ENCODE data around the gene GBA3. TPM values are rescaled to one million over a fixed set of nuclear protein-coding genes. Genes with fewer than 3 reads are reported as not detected.

Gene GBA3
- total RNA-seq, 6 experiments from 2014 or later: not detected

- peaks cover 1% of the 10 kb centered on the region; the same call in 1 of the 2 replicates for H3K27me3 Mint-ChIP-seq (ENCODE audit: insufficient read depth)
- H3K9me3 Mint-ChIP-seq: peaks cover 36% of the 10 kb centered on the region
- no peak for DNase-seq
- H3K36me3 Mint-ChIP-seq (ENCODE audit: low read depth): no peaks in the 10 kb centered on the region
- H3K4me1 Mint-ChIP-seq (ENCODE audit: low read depth): no peaks in the 10 kb centered on the region
- TF ChIP-seq, protein P1, sequence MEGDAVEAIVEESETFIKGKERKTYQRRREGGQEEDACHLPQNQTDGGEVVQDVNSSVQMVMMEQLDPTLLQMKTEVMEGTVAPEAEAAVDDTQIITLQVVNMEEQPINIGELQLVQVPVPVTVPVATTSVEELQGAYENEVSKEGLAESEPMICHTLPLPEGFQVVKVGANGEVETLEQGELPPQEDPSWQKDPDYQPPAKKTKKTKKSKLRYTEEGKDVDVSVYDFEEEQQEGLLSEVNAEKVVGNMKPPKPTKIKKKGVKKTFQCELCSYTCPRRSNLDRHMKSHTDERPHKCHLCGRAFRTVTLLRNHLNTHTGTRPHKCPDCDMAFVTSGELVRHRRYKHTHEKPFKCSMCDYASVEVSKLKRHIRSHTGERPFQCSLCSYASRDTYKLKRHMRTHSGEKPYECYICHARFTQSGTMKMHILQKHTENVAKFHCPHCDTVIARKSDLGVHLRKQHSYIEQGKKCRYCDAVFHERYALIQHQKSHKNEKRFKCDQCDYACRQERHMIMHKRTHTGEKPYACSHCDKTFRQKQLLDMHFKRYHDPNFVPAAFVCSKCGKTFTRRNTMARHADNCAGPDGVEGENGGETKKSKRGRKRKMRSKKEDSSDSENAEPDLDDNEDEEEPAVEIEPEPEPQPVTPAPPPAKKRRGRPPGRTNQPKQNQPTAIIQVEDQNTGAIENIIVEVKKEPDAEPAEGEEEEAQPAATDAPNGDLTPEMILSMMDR (IDR thresholded peaks at IDR 0.05): no peak
- H3K4me3 Mint-ChIP-seq: no peak overlapping the region
- no peak overlapping the region for H3K27ac Mint-ChIP-seq
Observed at GRCh38 chr4:22803512-22803911, 110.8 kb downstream of the GBA3 start.

- H3K9me3 Mint-ChIP-seq: peaks cover 38% of the 10 kb centered on the region
- no peaks in the 10 kb centered on the region for H3K27me3 Mint-ChIP-seq (ENCODE audit: insufficient read depth)
- H3K36me3 Mint-ChIP-seq (ENCODE audit: low read depth): no peaks in the 10 kb centered on the region
- no peaks in the 10 kb centered on the region for H3K4me1 Mint-ChIP-seq (ENCODE audit: low read depth)
- no peak overlapping the region for H3K27ac Mint-ChIP-seq
- no peak overlapping the region for H3K4me3 Mint-ChIP-seq
- TF ChIP-seq, protein P1 (IDR thresholded peaks at IDR 0.05): no peak
- DNase-seq: no peak
Observed at GRCh38 chr4:22814906-22815305, 122.2 kb downstream of the GBA3 start.

GRCh38 chr4:22824091-22824490 is 131.4 kb downstream of the GBA3 start:
- Mint-ChIP-seq H3K9me3 (peaks cover 34% of the 10 kb centered on the region), H3K27ac (no peak overlapping the region), H3K4me3 (no peak overlapping the region), H3K4me1 (ENCODE audit: low read depth) (no peaks in the 10 kb centered on the region), H3K27me3 (ENCODE audit: insufficient read depth) (no peaks in the 10 kb centered on the region), H3K36me3 (ENCODE audit: low read depth) (0 out of 2 replicates have a peak, but pooled peaks cover 3% of the 10 kb centered on the region)
- DNase-seq: no peak
- TF ChIP-seq, protein P1 (IDR thresholded peaks at IDR 0.05): no peak

GRCh38 chr4:22842360-22843018 is 149.8 kb downstream of the GBA3 start:
- H3K4me3 Mint-ChIP-seq: no peak overlapping the region
- TF ChIP-seq, protein P1 (IDR thresholded peaks at IDR 0.05): no peak
- peaks cover 19% of the 10 kb centered on the region for H3K9me3 Mint-ChIP-seq
- H3K27me3 Mint-ChIP-seq (ENCODE audit: insufficient read depth): no peaks in the 10 kb centered on the region
- no peak for DNase-seq
- H3K27ac Mint-ChIP-seq: no peak overlapping the region
- H3K36me3 Mint-ChIP-seq (ENCODE audit: low read depth): no peaks in the 10 kb centered on the region
- H3K4me1 Mint-ChIP-seq (ENCODE audit: low read depth): no peaks in the 10 kb centered on the region

DNA sequence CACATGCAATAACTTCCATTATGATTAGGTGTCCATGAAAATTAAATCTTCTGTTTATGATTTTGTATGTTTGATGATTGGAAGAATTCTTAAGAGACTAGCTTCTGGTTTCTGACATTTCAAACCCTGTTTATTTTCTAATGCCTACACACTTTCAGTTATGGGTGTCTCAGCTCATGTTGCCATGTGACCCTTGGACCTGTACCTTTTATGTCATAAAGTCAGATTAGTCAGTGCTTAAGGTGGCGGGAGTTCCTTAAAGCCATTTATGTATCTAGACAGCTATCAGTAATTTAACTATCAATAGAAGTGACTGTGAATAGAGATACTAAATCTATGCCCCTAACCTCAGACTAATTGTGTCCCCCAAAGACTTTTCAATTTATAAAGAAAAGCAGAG is 155.6 kb downstream of the GBA3 start:
- Mint-ChIP-seq H3K4me1 (ENCODE audit: low read depth) (no peaks in the 10 kb centered on the region), H3K27ac (no peak overlapping the region), H3K9me3 (no peaks in the 10 kb centered on the region; the same call in none of the 2 replicates), H3K27me3 (ENCODE audit: insufficient read depth) (no peaks in the 10 kb centered on the region), H3K4me3 (no peak overlapping the region), H3K36me3 (ENCODE audit: low read depth) (no peaks in the 10 kb centered on the region)
- no peak for DNase-seq
- TF ChIP-seq, protein P1 (IDR thresholded peaks at IDR 0.05): no peak

Measured in HFFc6 (cell line).